PFSK-1 (cell line): Measurements from ENCODE around the gene TRAPPC5.

Experiments used
- POLR2AphosphoS5 ChIP-seq: IDR thresholded peaks from 2 replicates; pipeline ENCODE4 v1.6.1; 2012; ENCODE audit warnings: low read depth, mild to moderate bottlenecking, control low read depth, low read length, moderate library complexity
- TF ChIP-seq, protein P1 (sequence below), 2 experiments: IDR thresholded peaks; 2 replicates each; pipeline versions ENCODE4 v1.6.1 to v1.8.0; 2011 to 2012; ENCODE audit warnings: low read depth in 2 of 2, low read length in 2 of 2, control low read depth in 1 of 2, inconsistent platforms in 1 of 2, mild to moderate bottlenecking in 1 of 2, moderate library complexity in 1 of 2; ENCODE audit not compliant: insufficient read depth in 1 of 2

- TF ChIP-seq POLR2AphosphoS5, result no peak
- TF ChIP-seq, protein P1, sequence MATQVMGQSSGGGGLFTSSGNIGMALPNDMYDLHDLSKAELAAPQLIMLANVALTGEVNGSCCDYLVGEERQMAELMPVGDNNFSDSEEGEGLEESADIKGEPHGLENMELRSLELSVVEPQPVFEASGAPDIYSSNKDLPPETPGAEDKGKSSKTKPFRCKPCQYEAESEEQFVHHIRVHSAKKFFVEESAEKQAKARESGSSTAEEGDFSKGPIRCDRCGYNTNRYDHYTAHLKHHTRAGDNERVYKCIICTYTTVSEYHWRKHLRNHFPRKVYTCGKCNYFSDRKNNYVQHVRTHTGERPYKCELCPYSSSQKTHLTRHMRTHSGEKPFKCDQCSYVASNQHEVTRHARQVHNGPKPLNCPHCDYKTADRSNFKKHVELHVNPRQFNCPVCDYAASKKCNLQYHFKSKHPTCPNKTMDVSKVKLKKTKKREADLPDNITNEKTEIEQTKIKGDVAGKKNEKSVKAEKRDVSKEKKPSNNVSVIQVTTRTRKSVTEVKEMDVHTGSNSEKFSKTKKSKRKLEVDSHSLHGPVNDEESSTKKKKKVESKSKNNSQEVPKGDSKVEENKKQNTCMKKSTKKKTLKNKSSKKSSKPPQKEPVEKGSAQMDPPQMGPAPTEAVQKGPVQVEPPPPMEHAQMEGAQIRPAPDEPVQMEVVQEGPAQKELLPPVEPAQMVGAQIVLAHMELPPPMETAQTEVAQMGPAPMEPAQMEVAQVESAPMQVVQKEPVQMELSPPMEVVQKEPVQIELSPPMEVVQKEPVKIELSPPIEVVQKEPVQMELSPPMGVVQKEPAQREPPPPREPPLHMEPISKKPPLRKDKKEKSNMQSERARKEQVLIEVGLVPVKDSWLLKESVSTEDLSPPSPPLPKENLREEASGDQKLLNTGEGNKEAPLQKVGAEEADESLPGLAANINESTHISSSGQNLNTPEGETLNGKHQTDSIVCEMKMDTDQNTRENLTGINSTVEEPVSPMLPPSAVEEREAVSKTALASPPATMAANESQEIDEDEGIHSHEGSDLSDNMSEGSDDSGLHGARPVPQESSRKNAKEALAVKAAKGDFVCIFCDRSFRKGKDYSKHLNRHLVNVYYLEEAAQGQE (IDR thresholded peaks at IDR 0.05; ENCODE audit: insufficient read depth in 1 of 2, low read depth in 2 of 2, low read length in 2 of 2), result no peak
These were observed 45.2 kb downstream of the TRAPPC5 start for GRCh38 chr19:7725791-7726190.
